ENCODE data around the gene CXorf65.

The CXorf65 gene

DNA sequence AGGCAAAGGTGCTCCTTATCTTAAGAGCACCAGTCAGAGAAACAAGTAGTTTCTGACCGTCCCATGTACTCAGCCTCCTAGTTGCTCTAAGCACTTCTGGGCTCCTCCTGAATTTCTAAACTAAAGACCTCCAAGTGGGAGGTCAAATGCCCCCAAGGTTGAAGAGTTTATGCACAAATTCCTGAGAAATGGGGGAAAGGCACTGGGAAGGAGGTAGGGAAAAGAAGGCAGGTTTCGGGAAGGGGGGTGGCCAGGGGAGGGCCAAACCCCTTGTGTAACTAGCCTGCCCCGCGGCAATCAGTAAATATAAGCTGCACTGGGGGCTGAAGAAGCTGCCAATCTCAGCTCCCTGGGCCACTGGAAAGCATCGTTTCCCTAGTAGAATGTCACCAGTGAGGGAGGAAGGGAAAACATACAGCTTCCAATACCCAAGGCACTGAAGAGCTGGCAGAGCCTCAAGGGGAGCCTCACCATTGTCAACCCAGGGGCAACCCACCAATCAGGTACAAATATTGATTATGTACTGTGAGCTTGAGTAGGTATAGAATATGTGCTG, 7.5 kb downstream of the CXorf65 start:
- DNase-seq (ENCODE audit: low read depth): no peak
- TF ChIP-seq, protein P1, sequence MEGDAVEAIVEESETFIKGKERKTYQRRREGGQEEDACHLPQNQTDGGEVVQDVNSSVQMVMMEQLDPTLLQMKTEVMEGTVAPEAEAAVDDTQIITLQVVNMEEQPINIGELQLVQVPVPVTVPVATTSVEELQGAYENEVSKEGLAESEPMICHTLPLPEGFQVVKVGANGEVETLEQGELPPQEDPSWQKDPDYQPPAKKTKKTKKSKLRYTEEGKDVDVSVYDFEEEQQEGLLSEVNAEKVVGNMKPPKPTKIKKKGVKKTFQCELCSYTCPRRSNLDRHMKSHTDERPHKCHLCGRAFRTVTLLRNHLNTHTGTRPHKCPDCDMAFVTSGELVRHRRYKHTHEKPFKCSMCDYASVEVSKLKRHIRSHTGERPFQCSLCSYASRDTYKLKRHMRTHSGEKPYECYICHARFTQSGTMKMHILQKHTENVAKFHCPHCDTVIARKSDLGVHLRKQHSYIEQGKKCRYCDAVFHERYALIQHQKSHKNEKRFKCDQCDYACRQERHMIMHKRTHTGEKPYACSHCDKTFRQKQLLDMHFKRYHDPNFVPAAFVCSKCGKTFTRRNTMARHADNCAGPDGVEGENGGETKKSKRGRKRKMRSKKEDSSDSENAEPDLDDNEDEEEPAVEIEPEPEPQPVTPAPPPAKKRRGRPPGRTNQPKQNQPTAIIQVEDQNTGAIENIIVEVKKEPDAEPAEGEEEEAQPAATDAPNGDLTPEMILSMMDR (IDR thresholded peaks at IDR 0.05; ENCODE audit: low read depth, low read length, missing control alignments): no peak
- no peak overlapping the region for H3K4me3 ChIP-seq (ENCODE audit: low read depth, low read length)

DNA sequence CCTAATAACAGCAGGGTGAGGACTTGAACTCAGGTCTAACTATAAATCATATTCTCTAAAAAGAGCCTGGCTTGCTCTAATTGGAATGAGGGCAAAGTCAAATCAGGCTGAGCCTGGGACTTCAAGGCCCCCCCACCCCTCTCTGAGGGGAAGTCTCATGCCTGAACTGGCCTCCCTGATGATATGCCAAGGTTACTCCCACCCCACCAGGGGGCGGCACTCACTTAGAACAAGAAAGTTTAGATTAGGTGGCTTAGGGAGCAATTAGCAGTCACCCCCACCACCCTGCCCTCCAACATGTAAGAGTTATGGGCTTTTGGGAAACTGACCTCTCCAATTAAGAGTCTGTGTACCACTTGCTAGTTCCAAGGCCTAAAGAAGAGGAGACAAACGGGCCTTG, 8.2 kb downstream of the CXorf65 start:
- H3K4me3 ChIP-seq (ENCODE audit: low read depth, low read length): no peak overlapping the region
- DNase-seq (ENCODE audit: low read depth): no peak
- TF ChIP-seq, protein P1 (IDR thresholded peaks at IDR 0.05; ENCODE audit: low read depth, low read length, missing control alignments): peak; percentile 51

DNA sequence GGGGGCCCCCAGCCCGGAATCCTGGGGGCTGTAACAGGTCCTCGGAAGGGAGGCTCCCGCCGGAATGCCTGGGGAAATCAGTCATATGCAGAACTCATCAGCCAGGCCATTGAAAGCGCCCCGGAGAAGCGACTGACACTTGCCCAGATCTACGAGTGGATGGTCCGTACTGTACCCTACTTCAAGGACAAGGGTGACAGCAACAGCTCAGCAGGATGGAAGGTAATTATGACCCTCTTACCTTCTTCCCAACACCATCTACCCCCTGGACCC, 9.8 kb downstream of the CXorf65 start:
- TF ChIP-seq, protein P1 (IDR thresholded peaks at IDR 0.05; ENCODE audit: low read depth, low read length, missing control alignments): no peak
- DNase-seq (ENCODE audit: low read depth): no peak
- peak overlapping the region; percentile 75 for H3K4me3 ChIP-seq (ENCODE audit: low read depth, low read length)

DNA sequence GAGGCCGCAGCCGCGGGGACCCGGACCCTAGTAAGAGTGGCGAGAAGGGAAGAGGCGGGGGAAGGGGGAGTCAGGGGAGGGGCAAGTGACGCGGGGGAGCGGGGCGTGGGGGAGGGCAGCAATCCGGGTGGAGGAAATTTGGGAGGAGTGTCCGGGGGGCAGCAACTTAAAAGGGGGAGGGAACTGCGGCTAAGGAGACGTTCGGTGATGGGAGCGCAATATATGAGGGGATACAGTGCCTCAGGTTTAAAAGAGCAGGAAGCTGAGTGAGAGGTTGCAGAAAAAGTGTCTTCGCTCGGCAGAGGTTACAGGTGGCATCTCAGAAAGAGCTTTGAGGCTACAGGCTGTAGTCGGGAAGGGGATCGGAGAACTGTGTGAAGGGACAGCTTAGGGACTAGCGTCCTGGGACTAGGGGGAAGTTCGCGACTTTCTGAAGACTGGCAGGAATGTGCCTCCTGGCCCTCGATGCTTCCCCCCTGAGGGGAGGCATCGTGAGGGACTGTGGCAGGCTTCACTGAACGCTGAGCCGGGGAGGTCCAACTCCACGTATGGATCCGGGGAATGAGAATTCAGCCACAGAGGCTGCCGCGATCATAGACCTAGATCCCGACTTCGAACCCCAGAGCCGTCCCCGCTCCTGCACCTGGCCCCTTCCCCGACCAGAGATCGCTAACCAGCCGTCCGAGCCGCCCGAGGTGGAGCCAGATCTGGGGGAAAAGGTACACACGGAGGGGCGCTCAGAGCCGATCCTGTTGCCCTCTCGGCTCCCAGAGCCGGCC, 10.4 kb downstream of the CXorf65 start:
- TF ChIP-seq, protein P1 (IDR thresholded peaks at IDR 0.05; ENCODE audit: low read depth, low read length, missing control alignments): no peak
- DNase-seq (ENCODE audit: low read depth): no peak
- peak overlapping the region; percentile 75 for H3K4me3 ChIP-seq (ENCODE audit: low read depth, low read length)

DNA sequence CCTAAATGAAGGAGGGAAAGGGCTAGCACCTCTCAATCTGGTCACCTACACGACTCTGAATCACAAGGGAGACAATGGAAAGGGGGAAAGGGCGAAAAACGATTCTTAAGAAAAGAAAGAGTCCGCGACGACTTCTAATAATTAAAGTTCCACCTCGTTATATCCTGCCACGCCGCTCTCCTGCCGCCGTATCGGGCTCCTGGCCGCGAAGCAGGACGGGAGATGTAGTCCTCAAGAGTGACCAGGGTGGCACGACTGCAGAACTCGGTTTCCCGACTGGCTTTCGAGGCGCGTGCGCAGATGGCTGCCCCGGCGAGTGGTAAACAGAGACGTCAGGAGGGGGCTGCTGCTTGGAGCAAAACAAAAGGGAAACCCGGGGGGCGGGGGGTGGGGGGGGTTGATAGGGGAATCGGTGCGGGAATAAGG, 11.0 kb downstream of the CXorf65 start, which contains the start of gene FOXO4:
TSS of gene FOXO4 (plus strand) at position 297 of the 426 bp plus-strand sequence. CDS start 678 bp downstream, outside the sequence.
- TF ChIP-seq, protein P1 (IDR thresholded peaks at IDR 0.05; ENCODE audit: low read depth, low read length, missing control alignments): no peak
- peak; percentile 57 for DNase-seq (ENCODE audit: low read depth)
- peak within 1 kb of the TSS; percentile 75 for H3K4me3 ChIP-seq (ENCODE audit: low read depth, low read length)

DNA sequence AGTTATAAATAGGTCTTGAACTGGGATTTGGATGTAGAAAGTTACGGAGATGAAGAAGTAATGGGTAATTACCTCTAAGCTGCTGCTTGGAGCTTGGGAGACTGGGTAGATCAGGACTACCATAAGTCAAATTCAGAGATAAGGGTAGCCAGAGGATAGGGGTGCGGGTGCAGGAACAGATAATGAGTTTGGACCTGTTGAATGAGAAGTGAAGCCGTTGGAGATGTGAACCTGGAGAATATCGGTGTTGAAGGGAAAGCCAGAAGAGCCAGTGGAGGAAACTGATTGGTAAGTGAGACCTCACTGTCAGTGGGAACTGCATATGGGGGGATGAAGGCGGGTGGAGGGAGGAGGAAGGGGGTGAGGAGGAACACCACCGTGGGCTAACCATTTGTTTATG, 11.5 kb downstream of the CXorf65 start:
- TF ChIP-seq, protein P1 (IDR thresholded peaks at IDR 0.05; ENCODE audit: low read depth, low read length, missing control alignments): no peak
- peak overlapping the region; percentile 75 for H3K4me3 ChIP-seq (ENCODE audit: low read depth, low read length)
- no peak for DNase-seq (ENCODE audit: low read depth)

DNA sequence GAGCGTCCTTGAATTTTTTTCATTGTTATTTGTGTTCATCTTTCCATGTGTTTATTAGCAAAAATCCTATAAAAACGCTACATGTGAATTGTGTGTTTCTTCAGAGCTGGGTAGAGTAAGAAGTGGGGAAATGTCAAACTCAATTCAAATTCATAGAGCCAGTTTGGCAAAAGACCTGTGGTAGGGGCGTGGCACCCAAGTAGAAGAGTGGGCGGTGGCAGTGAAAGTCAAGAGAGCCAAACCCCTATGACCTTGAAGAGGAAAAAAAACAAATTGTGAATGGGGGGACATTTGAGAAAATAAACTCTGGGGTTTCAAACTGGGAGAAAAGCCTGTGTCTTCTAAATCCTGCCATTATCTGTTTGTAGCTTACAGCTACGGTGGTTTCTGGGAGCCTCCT, 15.3 kb downstream of the CXorf65 start:
- DNase-seq (ENCODE audit: low read depth): no peak
- no peak overlapping the region for H3K4me3 ChIP-seq (ENCODE audit: low read depth, low read length)
- TF ChIP-seq, protein P1 (IDR thresholded peaks at IDR 0.05; ENCODE audit: low read depth, low read length, missing control alignments): no peak

Measured in GM12864 (cell line).